ENCODE measurements around the gene FNDC8.
"Not testable (repeated sequence)": the region's sequence is repeated elsewhere in the genome, so short reads cannot be mapped to it uniquely, and the experiment has no call there.

FNDC8 gene

DNA sequence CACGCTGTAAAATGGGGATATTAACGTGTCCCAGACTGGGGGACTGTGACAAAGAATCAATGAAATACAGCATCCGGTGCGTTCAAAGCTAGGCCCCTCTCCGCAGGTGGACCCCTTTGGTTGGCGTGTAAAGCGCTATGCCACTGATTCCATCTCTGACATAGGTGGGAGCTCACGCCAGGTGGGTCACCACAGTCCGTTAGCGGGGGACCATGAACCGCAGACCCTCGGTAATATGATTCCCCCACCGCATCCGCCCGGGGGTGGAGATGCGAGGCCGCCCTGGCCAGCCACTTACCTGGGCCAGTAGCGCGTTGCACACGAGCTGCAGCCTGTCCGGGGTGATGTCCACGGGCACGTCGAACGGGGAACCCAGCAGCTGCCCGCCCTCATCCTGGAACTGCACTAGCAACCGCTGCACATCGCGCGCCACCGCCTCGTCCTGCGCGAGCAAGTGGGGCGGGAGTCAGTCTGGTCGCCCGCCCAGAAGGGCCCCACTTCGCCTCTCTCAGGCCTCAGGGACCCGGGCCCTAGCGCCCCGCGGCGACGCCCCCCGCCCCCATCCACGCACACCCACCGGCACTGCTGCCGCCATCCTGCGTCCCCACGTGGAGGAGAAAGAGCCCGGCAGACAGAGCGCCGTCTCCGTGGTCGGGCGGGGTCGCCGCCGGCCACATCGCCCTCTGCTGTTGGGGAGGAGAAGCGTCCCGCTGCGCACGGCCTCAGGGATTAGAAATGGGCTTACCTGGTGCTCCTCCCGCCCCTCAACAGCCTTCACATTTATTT is 20.5 kb downstream of the FNDC8 start, which contains the start of gene NLE1:
Gene NLE1, minus strand, starts transcription at position 623 of the 786 bp plus-strand sequence. Its CDS starts 28 bp downstream, at position 595.
- DNase-seq (ENCODE audit: extremely low read depth in 1 of 2, low read depth in 1 of 2), result peak; percentile 75 to 76

- no peak for DNase-seq (ENCODE audit: extremely low read depth in 1 of 2, low read depth in 1 of 2)
Observed at GRCh38 chr17:35142467-35142796, 21.0 kb downstream of the FNDC8 start.

DNA sequence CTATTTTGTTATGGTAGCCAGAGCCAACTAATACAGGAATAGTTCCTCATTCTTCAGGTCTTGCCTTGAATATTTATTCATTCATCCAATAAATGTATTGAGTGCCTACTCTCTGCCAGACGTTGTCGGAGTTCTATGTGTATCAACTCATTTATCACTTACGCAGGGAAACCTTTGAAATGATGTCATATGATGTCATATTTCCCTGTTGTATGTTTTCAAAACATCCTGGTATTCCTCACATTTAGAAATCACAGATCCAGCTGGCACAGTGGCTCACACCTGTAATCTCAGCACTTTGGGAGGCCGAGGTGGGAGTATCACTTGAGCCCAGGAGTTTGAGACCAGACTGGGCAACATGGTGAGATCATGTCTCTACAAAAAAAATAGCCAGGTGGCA is 23.4 kb downstream of the FNDC8 start:
- no peak for DNase-seq (ENCODE audit: extremely low read depth in 1 of 2, low read depth in 1 of 2)

- no peak for DNase-seq (ENCODE audit: extremely low read depth in 1 of 2, low read depth in 1 of 2)
Observed at GRCh38 chr17:35146214-35146833, 24.9 kb downstream of the FNDC8 start.

DNA sequence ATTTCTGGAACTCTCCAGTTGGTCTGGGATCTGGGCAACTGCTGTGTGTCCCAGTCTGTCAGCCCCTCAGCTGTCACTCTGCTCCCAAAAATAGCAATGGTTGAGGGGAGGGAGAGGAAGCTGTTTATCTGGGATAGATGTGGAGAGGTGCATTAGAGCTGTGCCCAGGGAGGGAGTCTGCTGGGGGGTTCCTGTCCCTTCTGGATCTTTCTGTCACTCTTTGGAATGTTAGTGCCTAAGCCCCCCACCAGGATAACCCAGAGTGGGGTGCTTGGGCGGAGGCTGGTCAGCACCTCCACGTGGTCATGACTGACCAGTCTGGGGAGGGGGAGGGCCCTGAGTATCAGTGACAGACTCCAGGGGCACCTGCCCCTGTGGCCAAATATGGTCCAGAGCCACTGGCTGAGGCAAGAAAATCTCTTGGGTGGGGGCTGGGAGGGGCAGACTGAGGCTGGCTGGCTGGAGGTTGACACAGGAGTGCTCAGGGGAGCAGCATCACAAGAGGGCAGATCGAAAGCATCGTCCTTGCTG is 26.0 kb downstream of the FNDC8 start, which contains the start of gene UNC45B:
Gene UNC45B, plus strand, starts transcription at position 443 of the 531 bp plus-strand sequence. CDS start 447 bp downstream, outside the sequence.
- DNase-seq (ENCODE audit: extremely low read depth in 1 of 2, low read depth in 1 of 2), result no peak

- DNase-seq (ENCODE audit: extremely low read depth in 1 of 2, low read depth in 1 of 2), result no peak
Observed at GRCh38 chr17:35148144-35148543, 26.7 kb downstream of the FNDC8 start.

DNA sequence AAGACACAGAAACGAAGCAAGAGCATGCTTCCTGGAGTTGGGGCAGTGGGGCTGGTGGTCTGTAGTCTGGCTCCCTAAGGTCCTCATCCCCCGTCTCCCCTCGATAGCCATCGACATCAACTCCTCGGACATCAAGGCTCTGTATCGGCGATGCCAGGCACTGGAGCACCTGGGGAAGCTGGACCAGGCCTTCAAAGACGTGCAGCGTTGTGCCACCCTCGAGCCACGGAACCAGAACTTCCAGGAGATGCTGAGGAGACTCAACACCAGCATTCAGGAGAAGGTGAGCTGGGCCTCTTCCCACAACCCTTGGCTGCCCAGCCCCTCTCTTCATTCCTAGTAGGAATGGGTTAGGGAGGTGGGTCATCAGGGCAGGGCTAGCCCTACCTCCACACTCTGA is 28.5 kb downstream of the FNDC8 start:
- DNase-seq (ENCODE audit: extremely low read depth in 1 of 2, low read depth in 1 of 2), result no peak

- not testable (repeated sequence) for DNase-seq (ENCODE audit: extremely low read depth in 1 of 2, low read depth in 1 of 2)
Observed at GRCh38 chr17:35151080-35151479, 29.7 kb downstream of the FNDC8 start.

- no peak for DNase-seq (ENCODE audit: extremely low read depth in 1 of 2, low read depth in 1 of 2)
Observed at GRCh38 chr17:35152421-35153140, 31.2 kb downstream of the FNDC8 start.

GRCh38 chr17:35154196-35155165 is 33.1 kb downstream of the FNDC8 start:
- DNase-seq (ENCODE audit: extremely low read depth in 1 of 2, low read depth in 1 of 2), result no peak

- no peak for DNase-seq (ENCODE audit: extremely low read depth in 1 of 2, low read depth in 1 of 2)
Observed at GRCh38 chr17:35155246-35155645, 33.8 kb downstream of the FNDC8 start.

- DNase-seq (ENCODE audit: extremely low read depth in 1 of 2, low read depth in 1 of 2), result no peak
Observed at GRCh38 chr17:35159940-35160339, 38.5 kb downstream of the FNDC8 start.

DNA sequence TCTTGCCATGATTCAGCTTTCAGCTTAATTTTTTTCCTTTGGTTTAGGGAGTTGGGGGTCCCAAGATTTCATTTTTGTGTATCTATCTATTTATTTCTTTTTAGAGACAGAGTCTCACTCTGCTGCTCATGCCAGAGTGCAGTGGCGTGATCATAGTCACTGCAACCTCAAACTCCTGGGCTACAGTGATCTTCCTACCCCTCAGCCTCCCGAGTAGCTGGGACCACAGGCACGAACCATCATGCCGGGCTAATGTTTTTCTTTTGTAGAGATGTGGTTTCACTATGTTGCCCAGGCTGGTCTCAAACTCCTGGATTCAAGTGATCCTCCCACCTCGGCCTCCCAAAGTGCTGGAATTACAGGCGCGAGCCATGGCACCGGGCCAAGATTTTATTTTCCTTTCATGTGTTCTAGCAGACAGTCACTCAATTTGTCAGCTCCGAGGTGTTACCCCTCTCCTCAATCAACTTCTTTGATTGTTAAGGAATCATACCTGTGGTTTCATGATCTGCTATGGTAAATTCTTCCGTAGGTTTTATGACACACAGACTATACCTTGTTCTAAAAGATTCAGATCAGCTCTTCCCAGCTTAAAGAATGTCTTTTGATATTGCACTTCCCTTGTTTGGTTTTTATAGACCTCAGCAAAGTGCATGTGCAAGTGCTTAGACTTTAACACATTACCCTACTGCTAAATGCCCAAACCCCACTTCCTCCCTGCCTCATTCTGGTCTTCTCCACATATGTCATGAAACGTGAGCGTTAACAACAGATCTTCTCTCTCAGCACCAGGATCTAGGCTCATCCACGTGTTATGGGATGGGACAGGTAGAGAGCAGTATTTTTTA is 39.2 kb downstream of the FNDC8 start:
- no peak for DNase-seq (ENCODE audit: extremely low read depth in 1 of 2, low read depth in 1 of 2)

GRCh38 chr17:35161281-35161761 is 39.9 kb downstream of the FNDC8 start:
- no peak for DNase-seq (ENCODE audit: extremely low read depth in 1 of 2, low read depth in 1 of 2)

GRCh38 chr17:35162755-35163154 is 41.3 kb downstream of the FNDC8 start:
- DNase-seq (ENCODE audit: extremely low read depth in 1 of 2, low read depth in 1 of 2), result no peak

- DNase-seq (ENCODE audit: extremely low read depth in 1 of 2, low read depth in 1 of 2), result no peak
Observed at GRCh38 chr17:35163886-35164285, 42.5 kb downstream of the FNDC8 start.

DNA sequence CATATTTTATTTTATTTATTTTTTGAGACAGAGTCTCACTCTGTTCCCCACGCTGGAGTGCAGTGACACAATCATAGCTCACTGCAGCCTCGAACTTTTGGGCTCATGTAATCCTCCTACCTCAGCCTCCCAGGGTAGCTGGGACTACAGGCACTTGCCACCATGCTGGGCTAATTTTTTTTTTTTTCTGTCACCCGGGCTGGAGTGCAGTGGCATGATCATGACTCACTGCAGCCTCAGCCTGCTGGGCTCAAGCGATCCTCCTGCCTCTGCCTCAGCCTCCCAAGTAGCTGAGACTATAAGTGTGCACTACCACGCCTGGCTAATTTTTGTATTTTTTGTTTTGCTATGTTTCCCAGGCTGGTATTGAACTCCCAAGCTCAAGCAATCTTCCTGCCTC is 43.3 kb downstream of the FNDC8 start:
- DNase-seq (ENCODE audit: extremely low read depth in 1 of 2, low read depth in 1 of 2), result no peak

GRCh38 chr17:35166526-35166925 is 45.1 kb downstream of the FNDC8 start:
- DNase-seq (ENCODE audit: extremely low read depth in 1 of 2, low read depth in 1 of 2), result no peak

- DNase-seq (ENCODE audit: extremely low read depth in 1 of 2, low read depth in 1 of 2), result no peak
Observed at GRCh38 chr17:35167046-35167445, 45.6 kb downstream of the FNDC8 start.

Data from stimulated activated CD8-positive, alpha-beta memory T cell treated with anti-CD3 and anti-CD28 coated beads, Interleukin-7, amount 100 ng/mL, for 48 hours (primary cell).